HCT116 (cell line): ENCODE results near the gene SARS1. TPM values are rescaled to one million over a fixed set of nuclear protein-coding genes. Genes with fewer than 3 reads are reported as not detected.

Experiments used
- ATAC-seq: fragments of 200-7000 bp; cut with Tn5 transposase; 2 replicates; pipeline ENCODE4 v1.9.1; 2020; ENCODE audit warnings: mild to moderate bottlenecking, moderate library complexity
- BruUV-seq: library from RNA; stranded (reverse); fragments of 400-500 nt; replicated peaks from 2 replicates; lab custom pipeline; 2021; lab: Mats Ljungman, UMichigan
- CTCF ChIA-PET: fragments of 300-600 bp; sonication (Branson Sonifier 250); formaldehyde crosslinking; loops from one replicate; lab custom pipeline; 2021; ENCODE audit warnings: antibody characterized with exemption; lab: Charles Lee
- POLR2A ChIA-PET: fragments of 300-600, 350-600 bp; sonication (Branson Sonifier 250); formaldehyde crosslinking; loops from one replicate; lab custom pipeline; 2021; ENCODE audit warnings: antibody characterized with exemption; lab: Charles Lee
- RAD21 ChIA-PET, 2 experiments: fragments of 300-600 bp; sonication (Branson Sonifier 250); formaldehyde crosslinking; loops; one replicate each; lab custom pipeline; 2023; ENCODE audit warnings: low total read pairs in 2 of 2; ENCODE audit not compliant: uncharacterized antibody in 2 of 2, unreplicated experiment in 2 of 2, low non-redundant PET in 1 of 2; lab: Charles Lee
- DNase-seq: peaks from one replicate; pipeline ENCODE4 v3.0.0-alpha.2; 2010; ENCODE audit warnings: low read depth, low spot score
- H2AFZ ChIP-seq: fragments of 200-600 bp; shearing (Covaris generic), sonication (generic); 2 replicates; pipeline ENCODE4 v1.6.1; 2017; ENCODE audit warnings: low read depth, mixed run types, mixed read lengths, antibody characterized with exemption, low read length; ENCODE audit not compliant: poor library complexity, severe bottlenecking
- H3K27ac ChIP-seq: 2 replicates; pipeline ENCODE4 v1.5.1; 2012; ENCODE audit warnings: low read depth, low read length
- H3K27me3 ChIP-seq: fragments of 200-600 bp; sonication (generic); 2 replicates; pipeline ENCODE4 v1.6.1; 2016; ENCODE audit warnings: mixed run types, low read length, mixed read lengths; ENCODE audit not compliant: insufficient read depth
- H3K36me3 ChIP-seq, 2 experiments: fragments of 200-500 bp in 1 of 2; fragments of 200-600 bp in 1 of 2; sonication (Bioruptor generic) in 1 of 2; sonication (generic) in 1 of 2; 2 replicates each; pipeline versions ENCODE4 v1.5.1 to v1.6.1; 2014 to 2016; ENCODE audit warnings: low read length in 2 of 2, inconsistent platforms in 1 of 2, mixed read lengths in 1 of 2, mixed run types in 1 of 2; ENCODE audit not compliant: insufficient read depth in 2 of 2, control insufficient read depth in 1 of 2
- H3K4me1 ChIP-seq, 2 experiments: fragments of 200-600 bp in 1 of 2; sonication (generic) in 1 of 2; 2 replicates each; pipeline versions ENCODE4 v1.5.1 to v1.6.1; 2012 to 2017; ENCODE audit warnings: low read length in 2 of 2, inconsistent platforms in 1 of 2, mild to moderate bottlenecking in 1 of 2, mixed read lengths in 1 of 2, mixed run types in 1 of 2, moderate library complexity in 1 of 2; ENCODE audit not compliant: insufficient read depth in 2 of 2, control insufficient read depth in 1 of 2
- H3K4me2 ChIP-seq: fragments of 200-600 bp; sonication (generic); 2 replicates; pipeline ENCODE4 v1.6.1; 2017; ENCODE audit warnings: mixed run types, low read length, mixed read lengths
- H3K4me3 ChIP-seq, 2 experiments: fragments of 200-600 bp in 1 of 2; sonication (generic) in 1 of 2; replicated peaks in 1 of 2; 2 replicates each; pipeline ENCODE4 v1.5.1; 2011 to 2016; ENCODE audit warnings: low read length in 2 of 2, control low read depth in 1 of 2, low read depth in 1 of 2, mild to moderate bottlenecking in 1 of 2, mixed read lengths in 1 of 2, mixed run types in 1 of 2
- H3K79me2 ChIP-seq: fragments of 200-600 bp; sonication (generic); 2 replicates; pipeline ENCODE4 v1.6.1; 2017; ENCODE audit warnings: mild to moderate bottlenecking, mixed run types, low read length, moderate library complexity, mixed read lengths; ENCODE audit not compliant: insufficient read depth
- H3K9ac ChIP-seq: fragments of 200-600 bp; sonication (generic); 2 replicates; pipeline ENCODE4 v1.6.1; 2016; ENCODE audit warnings: low read length, mixed read lengths
- H3K9me2 ChIP-seq: fragments of 200-600 bp; sonication (generic), shearing (Covaris generic); 2 replicates; pipeline ENCODE4 v1.6.1; 2017; ENCODE audit warnings: mixed run types, mild to moderate bottlenecking, moderate library complexity; ENCODE audit not compliant: insufficient read depth
- H3K9me3 ChIP-seq, 2 experiments: fragments of 200-500 bp in 1 of 2; fragments of 200-600 bp in 1 of 2; sonication (Bioruptor generic) in 1 of 2; sonication (generic) in 1 of 2; 2 replicates each; pipeline ENCODE4 v1.6.1; 2014 to 2017; ENCODE audit warnings: low read length in 2 of 2, mixed read lengths in 2 of 2, inconsistent platforms in 1 of 2, low read depth in 1 of 2, mild to moderate bottlenecking in 1 of 2, mixed run types in 1 of 2, moderate library complexity in 1 of 2; ENCODE audit not compliant: control insufficient read depth in 1 of 2, insufficient read depth in 1 of 2
- H4K20me1 ChIP-seq: fragments of 200-600 bp; sonication (generic), shearing (Covaris generic); 2 replicates; pipeline ENCODE4 v1.6.1; 2017; ENCODE audit warnings: mixed run types, mild to moderate bottlenecking, moderate library complexity; ENCODE audit not compliant: insufficient read depth
- ELF1 ChIP-seq: IDR thresholded peaks from 2 replicates; pipeline ENCODE4 v1.6.1; 2012; ENCODE audit warnings: low read depth, borderline replicate concordance
- EZH2 ChIP-seq: fragments of 200-600 bp; sonication (generic); IDR thresholded peaks from 2 replicates; pipeline ENCODE4 v1.6.1; 2017; ENCODE audit warnings: antibody characterized with exemption, mixed run types
- EZH2phosphoT487 ChIP-seq: fragments of 200-600 bp; IDR thresholded peaks from 2 replicates; pipeline ENCODE4 v1.6.1; 2018; ENCODE audit warnings: antibody characterized with exemption, borderline replicate concordance
- FOSL1 ChIP-seq: IDR thresholded peaks from 2 replicates; pipeline ENCODE4 v1.6.1; 2012; ENCODE audit warnings: low read depth
- POLR2AphosphoS5 ChIP-seq: IDR thresholded peaks from 2 replicates; pipeline ENCODE4 v1.6.1; 2011; ENCODE audit warnings: mild to moderate bottlenecking, low read depth, low read length, moderate library complexity
- RAD21 ChIP-seq: IDR thresholded peaks from 2 replicates; pipeline ENCODE4 v1.6.1; 2012; ENCODE audit warnings: low read depth, mild to moderate bottlenecking
- SP1 ChIP-seq: IDR thresholded peaks from 2 replicates; pipeline ENCODE4 v1.6.1; 2012; ENCODE audit warnings: low read depth
- SRF ChIP-seq: IDR thresholded peaks from 2 replicates; pipeline ENCODE4 v1.6.1; 2012; ENCODE audit warnings: low read depth
- TCF7L2 ChIP-seq: IDR thresholded peaks from 2 replicates; pipeline ENCODE4 v1.7.0; 2011; ENCODE audit warnings: borderline replicate concordance, inconsistent platforms; ENCODE audit not compliant: insufficient read depth, insufficient read length; ENCODE audit errors: extremely low read depth
- YY1 ChIP-seq: IDR thresholded peaks from 2 replicates; pipeline ENCODE4 v1.6.1; 2011; ENCODE audit warnings: low read length, low read depth, moderate library complexity, mild to moderate bottlenecking; ENCODE audit not compliant: insufficient replicate concordance; ENCODE audit errors: extremely low read depth
- ZBTB33 ChIP-seq: IDR thresholded peaks from 2 replicates; pipeline ENCODE4 v1.6.1; 2011; ENCODE audit warnings: mild to moderate bottlenecking, low read length, moderate library complexity; ENCODE audit not compliant: insufficient replicate concordance; ENCODE audit errors: extremely low read depth
- intact Hi-C: fragments of 100-400 bp; cut with micrococcal nuclease; formaldehyde crosslinking; loops from 2 replicates; pipeline ENCODE4 v1.10.0; 2022
- total RNA-seq: library from RNA; stranded (reverse); gene quantifications from one replicate; pipeline ENCODE4 v1.2.1, GENCODE V29; 2021; ENCODE audit not compliant: unreplicated experiment
- TF ChIP-seq, protein P1 (sequence below), 3 experiments: fragments of 200-600 bp in 1 of 3; sonication (generic) in 1 of 3; IDR thresholded peaks in 2 of 3; conservative IDR thresholded peaks in 1 of 3; 2 replicates each; pipeline ENCODE4 v1.5.1; 2012 to 2017; ENCODE audit warnings: low read depth in 2 of 3, low read length in 2 of 3, antibody characterized with exemption in 1 of 3, borderline replicate concordance in 1 of 3, control low read depth in 1 of 3, mild to moderate bottlenecking in 1 of 3, mixed read lengths in 1 of 3, mixed run types in 1 of 3, moderate library complexity in 1 of 3; ENCODE audit not compliant: insufficient read depth in 1 of 3
- TF ChIP-seq, protein P2 (sequence below): IDR thresholded peaks from 2 replicates; pipeline ENCODE4 v1.6.1; 2012
- TF ChIP-seq, protein P3 (sequence below): IDR thresholded peaks from 2 replicates; pipeline ENCODE4 v1.6.1; 2012; ENCODE audit warnings: low read depth

SARS1 gene
- total RNA-seq, 1 experiment from 2014 or later, result 206 TPM

GRCh38 chr1:109185357-109185756 lies 28.4 kb upstream of the SARS1 start (continued):
- TF ChIP-seq, protein P1, sequence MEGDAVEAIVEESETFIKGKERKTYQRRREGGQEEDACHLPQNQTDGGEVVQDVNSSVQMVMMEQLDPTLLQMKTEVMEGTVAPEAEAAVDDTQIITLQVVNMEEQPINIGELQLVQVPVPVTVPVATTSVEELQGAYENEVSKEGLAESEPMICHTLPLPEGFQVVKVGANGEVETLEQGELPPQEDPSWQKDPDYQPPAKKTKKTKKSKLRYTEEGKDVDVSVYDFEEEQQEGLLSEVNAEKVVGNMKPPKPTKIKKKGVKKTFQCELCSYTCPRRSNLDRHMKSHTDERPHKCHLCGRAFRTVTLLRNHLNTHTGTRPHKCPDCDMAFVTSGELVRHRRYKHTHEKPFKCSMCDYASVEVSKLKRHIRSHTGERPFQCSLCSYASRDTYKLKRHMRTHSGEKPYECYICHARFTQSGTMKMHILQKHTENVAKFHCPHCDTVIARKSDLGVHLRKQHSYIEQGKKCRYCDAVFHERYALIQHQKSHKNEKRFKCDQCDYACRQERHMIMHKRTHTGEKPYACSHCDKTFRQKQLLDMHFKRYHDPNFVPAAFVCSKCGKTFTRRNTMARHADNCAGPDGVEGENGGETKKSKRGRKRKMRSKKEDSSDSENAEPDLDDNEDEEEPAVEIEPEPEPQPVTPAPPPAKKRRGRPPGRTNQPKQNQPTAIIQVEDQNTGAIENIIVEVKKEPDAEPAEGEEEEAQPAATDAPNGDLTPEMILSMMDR (IDR thresholded peaks at IDR 0.05 in 2 of 3, conservative IDR thresholded peaks at IDR 0.05 in 1 of 3; ENCODE audit: borderline replicate concordance in 1 of 3, insufficient read depth in 1 of 3, low read depth in 2 of 3, low read length in 2 of 3), result no peak

DNA sequence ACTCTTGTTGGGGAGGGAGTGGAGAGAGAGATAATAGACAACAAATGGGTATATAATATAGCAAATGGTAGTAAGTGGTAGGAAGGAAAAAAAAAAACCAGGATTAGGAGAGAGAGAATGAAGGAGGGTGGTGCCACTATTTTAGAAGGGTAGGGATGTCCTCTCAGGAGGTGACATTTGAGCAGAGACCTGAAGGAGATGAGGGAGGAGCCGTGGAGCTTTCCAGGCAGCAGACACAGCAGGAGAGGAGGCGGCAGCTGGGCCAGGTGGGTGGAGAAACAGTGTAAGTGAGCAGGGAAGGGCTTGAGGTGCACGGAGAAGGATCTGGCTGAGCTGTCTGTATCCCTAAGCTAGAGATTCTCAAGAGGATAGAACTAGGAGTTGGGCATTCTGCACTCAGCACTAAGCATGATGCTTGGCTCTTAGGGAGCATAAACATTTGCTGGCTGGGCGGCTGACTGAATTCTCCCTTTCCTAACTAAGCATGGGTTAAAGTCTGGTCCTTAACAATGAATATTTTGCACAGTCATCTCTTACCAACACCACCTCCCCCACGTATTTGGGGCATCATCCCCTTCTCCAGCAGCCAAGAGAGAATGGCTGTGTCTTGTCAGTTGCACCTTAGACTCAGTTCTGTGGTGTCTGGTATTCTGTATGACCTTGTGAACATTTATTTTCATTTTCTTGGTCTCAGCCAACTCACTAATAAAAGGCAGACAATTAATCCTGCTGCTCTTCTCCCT lies 27.6 kb upstream of the SARS1 start:
- Histone ChIP-seq H3K79me2 (no peaks in the 10 kb centered on the region), H4K20me1 (no peaks in the 10 kb centered on the region), H2AFZ (no peak overlapping the region), H3K4me2 (peak overlapping the region; percentile 17), H3K9ac (no peak overlapping the region), H3K36me3 (no peaks in the 10 kb centered on the region), H3K4me1 (peaks cover 15 to 19% of the 10 kb centered on the region in 2 experiments), H3K4me3 (no peak overlapping the region), H3K9me2 (no peaks in the 10 kb centered on the region), H3K27ac (no peak overlapping the region), H3K9me3 (no peaks in the 10 kb centered on the region), H3K27me3 (no peaks in the 10 kb centered on the region)
- POLR2A ChIA-PET, result no interaction called here
- intact Hi-C loops, result no loop called here
- DNase-seq (no peak), ATAC-seq (peak; percentile 83)
- no TSS peak for BruUV-seq
- CTCF ChIA-PET, result no interaction called here
- no peak for TF ChIP-seq RAD21
- no peak for TF ChIP-seq FOSL1
- TF ChIP-seq ZBTB33, result no peak
- no peak for TF ChIP-seq EZH2phosphoT487
- no peak for TF ChIP-seq TCF7L2
- no peak for TF ChIP-seq EZH2
- TF ChIP-seq ELF1, result no peak
- no peak for TF ChIP-seq YY1
- TF ChIP-seq, protein P2, sequence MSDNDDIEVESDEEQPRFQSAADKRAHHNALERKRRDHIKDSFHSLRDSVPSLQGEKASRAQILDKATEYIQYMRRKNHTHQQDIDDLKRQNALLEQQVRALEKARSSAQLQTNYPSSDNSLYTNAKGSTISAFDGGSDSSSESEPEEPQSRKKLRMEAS, result no peak
- TF ChIP-seq, protein P3, sequence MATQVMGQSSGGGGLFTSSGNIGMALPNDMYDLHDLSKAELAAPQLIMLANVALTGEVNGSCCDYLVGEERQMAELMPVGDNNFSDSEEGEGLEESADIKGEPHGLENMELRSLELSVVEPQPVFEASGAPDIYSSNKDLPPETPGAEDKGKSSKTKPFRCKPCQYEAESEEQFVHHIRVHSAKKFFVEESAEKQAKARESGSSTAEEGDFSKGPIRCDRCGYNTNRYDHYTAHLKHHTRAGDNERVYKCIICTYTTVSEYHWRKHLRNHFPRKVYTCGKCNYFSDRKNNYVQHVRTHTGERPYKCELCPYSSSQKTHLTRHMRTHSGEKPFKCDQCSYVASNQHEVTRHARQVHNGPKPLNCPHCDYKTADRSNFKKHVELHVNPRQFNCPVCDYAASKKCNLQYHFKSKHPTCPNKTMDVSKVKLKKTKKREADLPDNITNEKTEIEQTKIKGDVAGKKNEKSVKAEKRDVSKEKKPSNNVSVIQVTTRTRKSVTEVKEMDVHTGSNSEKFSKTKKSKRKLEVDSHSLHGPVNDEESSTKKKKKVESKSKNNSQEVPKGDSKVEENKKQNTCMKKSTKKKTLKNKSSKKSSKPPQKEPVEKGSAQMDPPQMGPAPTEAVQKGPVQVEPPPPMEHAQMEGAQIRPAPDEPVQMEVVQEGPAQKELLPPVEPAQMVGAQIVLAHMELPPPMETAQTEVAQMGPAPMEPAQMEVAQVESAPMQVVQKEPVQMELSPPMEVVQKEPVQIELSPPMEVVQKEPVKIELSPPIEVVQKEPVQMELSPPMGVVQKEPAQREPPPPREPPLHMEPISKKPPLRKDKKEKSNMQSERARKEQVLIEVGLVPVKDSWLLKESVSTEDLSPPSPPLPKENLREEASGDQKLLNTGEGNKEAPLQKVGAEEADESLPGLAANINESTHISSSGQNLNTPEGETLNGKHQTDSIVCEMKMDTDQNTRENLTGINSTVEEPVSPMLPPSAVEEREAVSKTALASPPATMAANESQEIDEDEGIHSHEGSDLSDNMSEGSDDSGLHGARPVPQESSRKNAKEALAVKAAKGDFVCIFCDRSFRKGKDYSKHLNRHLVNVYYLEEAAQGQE, result no peak
- TF ChIP-seq POLR2AphosphoS5, result no peak
- no peak for TF ChIP-seq SRF
- TF ChIP-seq SP1, result no peak
- RAD21 ChIA-PET, result no interaction called here
